Activated CD8-positive, alpha-beta memory T cell treated with anti-CD3 and anti-CD28 coated beads for 4 hours (primary cell): ENCODE measurements around the gene KCNJ15.
"Not testable (repeated sequence)": the region's sequence is repeated elsewhere in the genome, so short reads cannot be mapped to it uniquely, and the experiment has no call there.

Experiments used
- DNase-seq, 2 donors: peaks; one replicate each; pipeline ENCODE4 v3.0.0-alpha.2; 2020; ENCODE audit warnings: low read depth in 2 of 2

The KCNJ15 gene

DNA sequence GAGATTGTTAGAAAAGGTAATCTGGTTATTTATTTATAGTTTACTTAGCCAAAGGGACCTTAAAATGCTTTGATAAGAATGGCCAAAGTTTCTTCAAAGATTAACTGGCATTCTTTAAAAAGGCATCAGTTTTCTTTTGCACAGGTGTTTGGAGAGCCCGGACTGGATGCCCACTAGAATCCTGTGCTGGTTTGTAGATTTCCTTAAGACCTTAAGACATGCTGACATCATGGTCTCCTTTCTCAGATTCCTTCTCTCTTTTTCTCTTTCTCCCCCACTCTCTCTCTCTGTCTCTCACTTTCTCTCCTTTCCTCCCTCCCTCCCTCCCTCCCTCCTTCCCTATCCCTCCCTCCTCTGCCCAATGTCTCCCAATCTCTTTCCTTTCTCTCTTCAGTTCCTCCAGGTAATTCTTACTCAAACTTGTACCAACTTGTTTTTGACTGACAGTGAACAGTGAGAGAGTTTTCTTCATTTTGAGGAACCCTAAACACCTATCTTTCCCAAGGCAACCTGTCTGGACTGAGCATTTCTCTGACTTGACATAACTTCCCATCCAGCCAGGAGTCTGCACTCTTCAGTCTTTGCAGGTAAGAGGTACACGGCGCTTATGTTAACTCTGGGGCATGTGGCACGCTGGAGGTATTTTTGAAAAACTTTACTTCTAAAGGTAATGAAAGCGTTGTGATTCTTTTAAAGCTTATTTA lies at the start of gene KCNJ15:
KCNJ15 (plus strand) TSS at position 393 of the 704 bp plus-strand sequence. CDS start 42,271 bp downstream, outside the sequence.
- DNase-seq, result no peak

DNA sequence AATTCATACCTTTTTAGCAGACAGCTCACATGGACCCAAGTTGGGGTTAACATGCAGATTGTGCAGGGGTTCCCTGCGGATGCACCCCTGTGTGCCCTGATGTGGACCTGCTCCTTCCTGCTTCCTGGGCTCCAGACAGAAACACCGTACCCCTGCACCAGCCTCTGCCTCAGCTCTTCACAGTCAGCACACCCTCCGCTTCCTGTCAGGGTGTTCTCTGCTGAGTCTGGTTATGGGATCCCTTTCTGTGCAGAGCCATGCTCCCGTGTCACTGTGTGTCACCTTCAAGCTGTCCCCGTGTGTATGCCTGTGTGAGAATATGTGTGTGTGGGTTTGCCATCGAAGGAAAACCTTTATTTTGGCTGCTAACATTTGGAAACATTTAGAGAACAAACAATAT lies 48.7 kb upstream of the KCNJ15 start:
- DNase-seq, result no peak

DNA sequence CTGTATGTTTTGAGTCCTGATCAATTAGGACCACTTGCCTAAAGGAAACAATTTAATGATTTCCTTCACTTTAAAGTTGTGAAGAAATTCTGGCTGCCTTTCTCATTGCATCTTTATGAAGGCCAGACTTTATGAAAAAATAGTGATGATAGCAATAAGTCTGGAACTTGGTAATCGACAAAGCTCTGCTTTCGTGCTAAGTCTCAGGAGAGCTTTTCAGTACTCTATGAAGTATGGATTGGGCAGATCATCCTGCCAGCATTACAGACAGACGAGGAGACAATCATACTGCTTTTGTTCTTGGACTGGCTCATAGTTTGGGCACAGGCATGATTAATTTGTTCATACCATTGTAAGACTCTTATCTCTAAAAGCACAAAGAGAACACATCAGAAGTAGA lies 45.5 kb upstream of the KCNJ15 start:
- DNase-seq, result no peak

DNA sequence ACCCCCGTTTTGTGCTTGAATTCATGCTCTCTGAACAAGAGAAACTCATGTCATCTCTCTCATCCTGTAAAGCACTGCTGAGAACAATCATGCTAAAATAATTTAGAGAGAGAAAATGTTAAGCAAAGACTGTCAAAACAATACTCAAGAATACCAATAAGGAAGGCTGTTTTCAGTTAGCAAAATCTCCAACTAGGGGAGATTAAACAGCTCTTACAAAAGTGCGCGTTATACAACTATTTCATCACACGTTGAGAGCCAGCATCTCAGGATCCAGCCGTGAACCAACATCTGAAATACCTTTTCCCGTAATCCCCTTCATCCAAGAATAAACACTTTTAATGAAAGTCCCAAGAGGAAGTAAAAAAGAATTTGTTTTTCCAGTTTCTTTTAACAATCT lies 44.1 kb upstream of the KCNJ15 start:
- DNase-seq, result no peak

DNA sequence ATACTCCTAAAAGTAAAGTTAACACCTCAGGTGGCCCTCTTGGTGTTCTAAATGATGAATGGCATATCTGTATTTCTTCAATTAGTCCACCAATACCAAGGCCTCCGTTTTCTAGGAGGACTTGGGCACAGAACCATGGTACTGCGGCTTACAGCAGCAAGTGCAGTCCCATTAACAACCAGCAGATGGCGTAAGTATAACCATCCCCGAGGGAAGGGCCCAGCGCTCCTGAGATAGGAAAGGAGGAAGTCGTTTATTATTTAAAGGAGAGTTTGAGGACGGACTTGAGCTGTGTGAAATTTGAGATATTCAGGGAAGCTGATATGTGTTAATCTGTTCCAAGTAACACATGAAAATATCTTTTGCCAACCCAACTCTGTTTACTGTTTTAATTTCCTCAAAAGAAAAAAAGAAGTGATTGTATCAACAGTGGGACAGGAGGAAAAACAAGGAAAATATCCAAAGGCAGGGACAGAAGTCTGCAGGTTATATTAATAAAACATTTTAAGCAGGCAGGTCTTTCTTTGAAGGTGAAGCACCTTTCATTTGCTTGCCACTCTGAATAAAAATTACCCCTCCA lies 37.7 kb upstream of the KCNJ15 start:
- DNase-seq, result peak in 1 of 2 donors; percentile 33

DNA sequence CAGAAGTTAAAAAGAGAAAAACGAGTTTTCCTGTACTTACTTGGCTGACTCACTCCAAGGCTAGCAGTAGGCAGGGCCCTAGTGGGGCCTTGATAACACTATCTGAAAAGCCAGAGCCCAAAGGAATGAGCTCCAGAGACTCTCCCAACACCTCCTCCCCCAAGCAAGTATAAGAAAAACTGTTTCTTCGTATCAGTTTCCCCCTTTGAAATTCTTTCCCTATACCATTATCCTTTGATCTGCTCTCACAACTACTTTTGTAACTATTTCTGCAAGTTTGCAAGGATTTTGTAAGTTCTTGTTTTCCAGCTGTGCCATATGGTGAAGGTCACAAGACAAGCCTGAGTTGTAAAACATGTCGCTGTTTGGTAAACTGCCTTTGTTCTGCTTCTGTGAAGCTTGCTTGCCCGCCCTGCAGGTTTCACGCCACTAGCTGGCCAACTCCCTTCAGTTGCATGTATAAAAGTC lies 36.5 kb upstream of the KCNJ15 start:
- no peak for DNase-seq

DNA sequence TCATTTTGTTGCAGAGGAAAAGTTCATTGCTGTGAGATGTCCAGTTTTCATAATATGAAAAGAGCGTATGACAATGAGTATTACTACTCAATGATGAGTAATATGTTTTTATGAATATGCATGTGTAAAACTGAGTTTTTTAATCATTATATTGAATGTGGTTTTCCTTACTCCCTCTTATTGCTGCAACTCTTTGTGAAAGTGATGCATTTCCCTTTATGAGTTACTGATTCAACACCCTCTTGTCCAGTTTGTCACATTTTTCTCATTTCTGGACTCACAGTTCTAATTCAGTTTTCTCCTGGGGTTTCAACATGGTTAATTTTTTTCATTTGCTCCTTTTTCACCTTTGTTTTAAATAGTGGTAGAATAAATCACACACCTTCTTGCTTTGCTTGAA lies 35.2 kb upstream of the KCNJ15 start:
- no peak for DNase-seq

DNA sequence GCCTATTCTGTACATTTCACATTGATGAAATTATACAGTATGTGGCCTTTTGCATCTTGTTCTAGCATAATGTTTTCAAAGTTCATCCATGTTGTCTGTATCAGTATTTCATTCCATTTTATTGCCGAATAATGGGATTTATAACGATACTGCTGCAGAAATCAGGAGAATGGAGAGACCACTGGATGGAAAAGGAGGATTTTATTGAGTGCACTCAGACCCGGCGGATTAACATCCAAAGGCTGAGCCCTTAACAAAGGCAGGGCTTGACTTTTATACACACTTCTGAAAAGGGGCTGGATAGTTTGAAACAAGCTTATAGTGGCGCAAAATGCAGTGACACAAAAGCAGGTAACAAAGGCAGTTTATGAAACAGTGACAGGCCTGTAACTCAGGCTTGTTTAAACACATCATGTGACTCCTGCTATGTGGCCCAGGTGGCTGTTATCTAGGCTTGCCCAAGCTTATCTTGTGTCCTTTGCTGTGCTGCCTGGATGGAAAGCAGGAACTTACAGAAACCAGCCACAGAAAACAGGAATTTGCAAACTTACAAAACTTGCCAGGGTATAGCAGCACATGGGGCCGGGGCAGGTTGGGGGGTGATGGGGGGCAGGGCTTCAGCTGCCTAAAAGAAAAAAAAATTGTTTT lies 32.8 kb upstream of the KCNJ15 start:
- no peak for DNase-seq

DNA sequence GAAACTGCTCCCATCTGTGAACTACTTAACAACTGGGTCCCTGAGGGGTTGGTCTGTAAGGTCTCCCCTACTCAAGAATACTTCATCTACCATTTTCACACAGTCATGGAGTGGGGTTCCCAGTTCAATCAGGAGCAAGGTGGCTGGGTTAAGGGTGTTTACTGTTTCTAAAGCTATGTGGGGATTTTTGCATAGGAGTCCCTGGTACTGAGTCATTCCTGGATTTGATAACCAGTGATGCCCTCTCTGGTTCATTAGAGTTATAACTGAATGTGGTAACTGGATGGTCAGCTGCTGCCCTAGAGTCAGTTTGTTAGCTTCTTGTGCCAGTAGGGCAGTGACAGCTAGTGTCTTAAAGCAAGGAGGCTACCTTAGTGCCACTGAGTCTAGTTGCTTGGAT lies 29.4 kb upstream of the KCNJ15 start:
- DNase-seq, result no peak

DNA sequence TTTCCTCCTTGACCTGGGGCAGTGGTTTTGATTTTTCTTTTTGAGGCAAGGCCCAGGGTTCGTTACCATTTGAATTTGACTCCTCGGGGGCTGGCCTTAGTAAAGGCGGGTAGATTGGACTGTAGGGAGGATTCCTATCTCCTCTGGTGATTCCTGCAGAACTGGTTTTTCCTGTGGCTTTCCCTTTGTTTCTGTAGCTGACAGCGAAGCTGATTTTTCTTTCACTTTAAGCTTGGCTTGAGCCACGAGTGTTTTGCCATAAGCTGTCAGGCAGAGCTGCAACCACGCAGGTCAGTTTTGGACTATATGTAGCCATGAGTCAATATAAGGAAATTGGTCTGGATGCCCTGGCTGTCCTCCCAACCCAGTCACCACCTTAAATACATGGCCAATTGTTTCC lies 28.7 kb upstream of the KCNJ15 start:
- DNase-seq, result no peak

DNA sequence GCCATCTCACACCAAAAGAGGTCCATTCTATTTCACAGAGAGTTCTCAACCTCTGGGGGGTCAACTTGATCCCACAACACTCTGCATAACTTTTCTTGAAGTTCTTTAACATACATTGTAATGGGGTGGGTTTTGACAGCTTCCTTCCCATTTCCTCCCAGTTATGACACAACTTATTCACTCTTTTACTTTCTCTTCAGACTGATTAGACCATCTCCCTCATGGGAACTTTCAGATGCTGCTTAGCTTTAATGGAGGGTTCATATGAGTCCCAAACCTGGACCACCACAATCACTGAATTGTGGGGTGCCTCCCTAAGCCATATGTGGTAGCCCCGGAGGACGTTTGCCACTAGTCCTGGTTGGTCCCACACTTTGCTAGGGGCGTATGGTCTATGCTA lies 28.3 kb upstream of the KCNJ15 start:
- no peak for DNase-seq

DNA sequence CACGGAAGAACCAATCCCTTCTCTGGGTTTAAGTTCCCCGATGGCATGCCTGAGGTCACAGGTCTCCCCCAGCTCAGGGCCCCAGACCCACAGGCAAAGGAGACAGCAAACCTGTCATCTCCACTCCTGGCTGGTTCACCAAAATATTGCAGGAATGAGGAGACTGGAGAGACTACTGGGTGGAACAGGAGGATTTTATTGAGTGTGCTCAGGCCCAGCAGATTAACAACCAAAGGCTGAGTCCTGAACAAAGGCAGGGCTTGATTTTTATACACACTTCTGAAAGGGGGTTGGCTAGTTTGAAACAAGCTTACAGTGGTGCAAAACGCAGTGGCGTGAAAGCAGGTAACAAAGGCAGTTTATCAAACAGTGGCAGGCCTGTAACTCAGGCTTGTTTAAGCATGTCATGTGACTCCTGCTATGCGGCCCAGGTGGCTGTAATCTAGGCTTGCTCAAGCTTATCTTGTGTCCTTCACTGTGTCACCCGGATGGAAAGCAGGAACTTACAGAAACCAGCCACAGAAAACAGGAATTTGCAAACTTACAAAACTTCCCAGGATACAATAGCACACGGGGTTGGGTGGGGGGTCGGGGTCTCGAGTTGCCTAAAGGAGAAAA lies 27.4 kb upstream of the KCNJ15 start:
- DNase-seq, result no peak

DNA sequence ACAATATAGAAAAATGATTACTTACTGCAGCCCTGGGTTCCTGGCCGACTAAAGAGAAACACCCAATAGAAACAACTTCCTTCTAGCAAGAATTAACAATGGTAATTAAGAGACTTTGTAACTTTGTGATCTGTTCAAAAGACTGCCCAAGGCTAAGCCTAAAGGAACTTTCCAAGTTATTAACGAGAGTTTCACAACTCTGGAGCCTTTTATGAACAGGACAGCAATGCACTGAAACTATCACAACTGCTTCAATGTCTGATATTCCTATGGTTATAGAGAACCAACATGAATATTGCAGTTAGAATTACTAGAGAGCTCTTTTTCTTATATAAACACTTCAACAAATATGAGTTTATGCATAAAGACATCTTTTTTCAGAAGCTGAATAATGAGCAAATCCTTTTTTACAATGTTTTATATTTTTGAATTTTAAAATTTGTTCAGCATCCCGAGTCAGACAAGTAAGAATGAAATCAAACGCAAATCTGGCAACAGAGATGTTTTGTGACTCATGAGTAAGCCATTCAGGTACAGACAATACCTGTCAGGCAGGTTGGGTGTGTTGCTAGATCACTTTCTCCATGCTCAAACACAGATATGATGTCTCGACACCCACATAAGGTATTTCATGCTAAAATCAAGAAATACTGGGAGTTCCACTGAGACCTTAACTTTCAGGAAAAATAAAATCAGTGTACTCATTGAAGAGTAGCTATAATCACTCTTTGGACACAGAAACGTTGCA lies 22.2 kb upstream of the KCNJ15 start:
- no peak for DNase-seq

DNA sequence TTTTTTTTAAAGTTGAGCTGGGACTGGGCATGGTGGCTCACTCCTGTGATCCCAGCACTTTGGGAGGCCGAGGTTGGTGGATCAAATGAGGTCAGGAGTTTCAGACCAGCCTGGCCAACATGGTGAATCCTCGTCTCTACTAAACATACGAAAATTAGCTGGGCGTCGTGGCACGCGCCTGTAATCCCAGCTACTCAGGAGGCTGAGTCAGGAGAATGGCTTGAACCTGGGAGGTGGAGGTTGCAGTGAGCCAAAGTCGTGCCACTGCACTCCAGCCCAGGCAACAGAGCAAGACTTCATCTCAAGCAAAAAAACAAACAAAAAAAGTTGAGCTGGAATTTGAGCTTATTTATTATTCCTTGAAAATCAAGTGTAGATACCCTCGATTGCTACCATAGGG lies 21.5 kb upstream of the KCNJ15 start:
- DNase-seq, result not testable (repeated sequence)

DNA sequence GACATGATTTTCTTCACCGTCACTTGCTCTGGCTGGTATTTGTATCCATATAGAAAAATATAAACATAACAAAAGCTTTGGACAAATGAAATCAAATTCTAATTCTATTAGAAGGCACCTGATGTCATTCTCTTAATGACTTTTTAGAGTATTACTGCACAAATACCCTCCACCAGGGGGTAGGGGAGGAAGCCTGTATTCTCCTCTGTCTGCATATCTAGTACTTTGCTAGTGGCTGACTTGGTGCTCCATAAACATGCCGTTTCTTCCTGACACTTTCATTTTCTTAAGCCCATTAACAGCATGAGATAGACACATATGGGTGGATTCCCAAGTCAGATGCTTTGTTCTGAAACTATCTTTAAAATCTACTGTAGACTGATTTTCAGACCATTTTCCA lies 20.6 kb upstream of the KCNJ15 start:
- DNase-seq, result no peak

DNA sequence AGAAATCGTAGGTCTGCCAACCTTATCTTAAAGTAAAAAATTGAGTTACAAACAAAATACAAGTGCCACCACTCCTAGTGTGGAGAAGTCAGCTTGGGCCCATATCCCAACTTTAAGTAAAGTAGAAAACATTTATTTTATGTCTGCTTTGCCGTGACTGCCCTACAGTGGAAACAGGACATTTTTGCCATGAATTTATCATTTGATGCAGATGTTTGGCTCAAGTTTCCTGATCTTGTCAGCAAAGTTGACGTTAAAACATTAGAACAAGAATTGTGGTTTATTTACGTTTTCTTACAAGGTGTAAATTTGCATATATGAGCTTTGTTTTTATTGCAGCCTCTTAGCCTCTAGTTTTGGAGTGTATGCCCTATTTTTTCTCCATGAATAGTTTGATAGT lies 17.1 kb upstream of the KCNJ15 start:
- no peak for DNase-seq

DNA sequence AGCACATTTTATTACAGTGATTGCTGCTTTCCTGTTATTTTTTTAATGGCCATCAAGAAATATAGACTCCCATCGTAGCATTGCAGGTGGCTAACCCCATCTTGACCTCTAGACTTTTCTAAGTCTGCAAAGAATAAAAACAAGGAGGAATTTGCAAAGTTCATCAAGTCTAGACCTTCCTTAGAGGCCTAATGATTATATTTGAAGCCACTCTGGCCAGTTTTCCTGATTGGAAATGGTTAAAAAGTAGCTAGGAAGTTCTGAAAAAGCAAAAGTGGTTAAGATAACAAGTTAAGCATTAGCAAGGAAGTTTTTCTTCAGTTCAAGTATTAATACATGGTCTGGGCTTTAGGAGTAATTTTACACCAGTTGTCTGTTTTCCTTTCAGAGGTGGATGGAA lies 16.7 kb upstream of the KCNJ15 start:
- no peak for DNase-seq

DNA sequence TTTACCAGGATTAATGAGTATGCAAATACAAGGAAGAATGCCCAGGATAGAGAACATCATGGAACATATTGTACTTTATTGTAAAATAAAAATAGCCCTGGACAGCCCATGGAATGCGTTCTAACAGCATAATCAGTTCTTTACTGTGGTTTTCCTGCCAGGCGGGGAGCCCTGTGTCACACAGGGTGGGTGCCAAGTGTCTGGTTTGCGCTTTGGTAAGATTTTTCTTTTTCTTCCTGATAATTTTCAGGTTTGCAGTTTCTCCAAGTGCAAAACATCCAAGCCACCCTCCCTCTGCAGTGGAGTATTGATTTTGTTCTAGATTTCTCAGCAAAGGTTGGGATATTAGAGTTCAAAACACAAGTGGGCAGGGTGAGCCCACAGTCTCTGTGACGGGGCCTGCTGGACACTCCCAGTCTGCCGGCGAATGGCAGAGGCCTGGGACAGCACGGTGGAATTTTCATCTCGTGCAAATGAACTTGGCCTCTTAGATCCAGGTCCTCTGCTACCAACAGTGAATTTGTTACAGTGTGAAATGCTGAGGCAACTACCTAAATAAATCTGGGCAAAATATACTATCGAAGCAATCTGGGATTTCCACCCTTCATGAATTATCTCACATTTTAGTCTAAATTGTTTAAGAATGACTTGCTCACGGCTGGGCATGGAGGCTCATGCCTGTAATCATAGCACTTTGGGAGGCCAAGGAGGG lies 15.6 kb upstream of the KCNJ15 start:
- no peak for DNase-seq

DNA sequence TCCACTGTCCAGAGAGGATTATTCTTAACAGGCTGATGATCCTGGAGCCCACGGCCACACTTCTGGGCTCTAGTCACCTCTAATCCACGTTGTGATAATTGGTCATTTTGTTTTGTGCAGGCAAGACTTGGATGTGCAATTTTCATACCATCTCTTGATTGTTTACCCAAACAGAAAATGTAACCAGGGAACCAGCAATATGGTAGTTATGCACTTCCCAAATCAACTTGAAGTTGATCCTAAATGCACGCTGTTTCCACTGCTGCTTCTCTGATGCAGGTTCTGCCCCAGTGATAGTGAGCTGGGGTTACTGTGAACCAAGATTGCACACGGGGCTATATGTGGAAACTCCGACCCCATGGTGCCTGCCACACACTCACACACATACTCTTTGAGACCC lies 14.7 kb upstream of the KCNJ15 start:
- no peak for DNase-seq

DNA sequence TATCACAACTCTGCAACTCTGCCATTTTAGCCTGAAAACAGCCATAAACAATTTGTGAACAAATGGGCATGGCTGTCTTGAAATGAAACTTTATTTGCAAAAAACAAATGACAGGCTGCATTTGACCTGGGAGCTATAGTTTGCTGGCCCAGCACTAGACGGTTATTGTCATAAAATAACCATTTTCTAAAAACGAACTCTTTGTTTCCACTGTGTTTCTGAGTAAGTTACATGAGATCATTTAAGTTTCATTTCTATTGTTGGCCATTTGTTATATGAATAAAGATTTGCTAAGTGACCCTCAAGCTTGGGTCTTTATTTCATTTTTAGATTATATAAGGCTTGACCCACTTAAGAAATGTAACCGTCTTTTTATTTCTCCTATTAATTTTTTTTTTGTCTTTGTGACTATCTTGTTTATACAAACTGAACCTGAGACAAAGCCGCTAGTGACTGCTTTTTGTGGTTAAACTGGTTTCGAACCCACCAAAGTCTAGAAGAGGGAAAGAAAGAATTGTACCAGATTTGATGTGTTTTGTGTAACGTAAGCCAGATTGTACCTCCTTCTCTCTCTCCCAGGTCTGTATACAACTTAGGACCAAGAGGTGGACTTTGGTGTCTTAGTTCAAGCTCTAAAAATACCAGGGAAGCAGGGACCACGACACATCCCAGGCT lies 12.9 kb upstream of the KCNJ15 start:
- DNase-seq, result no peak

DNA sequence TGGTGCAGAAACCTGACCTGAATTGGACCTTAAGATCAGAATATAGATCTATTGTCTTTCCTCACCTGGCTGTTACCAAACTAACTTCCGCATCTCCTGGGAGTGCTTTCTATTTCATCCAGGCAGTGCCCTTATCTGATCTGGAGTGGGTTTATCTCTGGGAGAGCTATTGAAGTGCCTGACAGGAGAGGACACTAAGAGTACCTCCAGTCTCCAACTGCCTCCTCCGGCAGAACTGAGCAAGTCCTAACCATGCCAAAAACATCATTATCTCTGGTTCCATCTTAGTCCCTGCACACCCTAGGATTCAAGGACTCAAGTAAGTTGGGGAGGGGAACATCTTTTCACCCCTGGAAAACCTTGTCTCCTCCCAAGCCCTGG lies 12.4 kb upstream of the KCNJ15 start:
- DNase-seq, result no peak
